Gastrocnemius medialis (tissue), 4 donors: ENCODE measurements around the gene PARM1.

Source experiments
- CTCF ChIP-seq, 5 experiments: fragments of 450-650 bp in 3 of 5; fragments of 200-600 bp in 2 of 5; sonication (generic) in 2 of 5; IDR thresholded peaks in 4 of 5; conservative IDR thresholded peaks in 1 of 5; 1 replicate in 4 of 5; 2 replicates in 1 of 5; pipeline ENCODE4 v1.5.1; 2016 to 2019; ENCODE audit warnings: antibody characterized with exemption in 5 of 5, mild to moderate bottlenecking in 3 of 5, moderate library complexity in 3 of 5
- POLR2A ChIP-seq, 2 donors: fragments of 450-650 bp; IDR thresholded peaks; one replicate each; pipeline ENCODE4 v1.6.1; 2017; ENCODE audit warnings: antibody characterized with exemption in 2 of 2, mild to moderate bottlenecking in 2 of 2, moderate library complexity in 2 of 2

DNA sequence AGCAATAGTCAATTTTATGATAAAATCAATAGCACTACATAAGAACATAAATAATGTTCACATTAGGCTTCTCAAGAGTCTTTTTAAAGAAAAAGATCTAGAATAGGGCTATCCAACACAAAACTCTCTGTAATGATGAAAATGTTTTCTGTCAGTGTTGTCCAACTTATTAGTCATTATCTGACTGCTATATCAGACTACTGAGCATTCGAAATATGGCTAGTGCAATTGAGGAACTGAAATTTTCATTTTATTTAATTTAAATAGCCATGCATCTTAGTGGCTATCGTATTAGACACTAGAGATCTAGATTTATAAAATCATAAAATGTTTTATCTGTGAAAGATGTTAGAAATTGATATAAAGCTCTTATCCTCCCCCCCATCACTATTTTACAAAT, 26.0 kb downstream of the PARM1 start:
- no peak for TF ChIP-seq CTCF (IDR thresholded peaks at IDR 0.05 in 4 of 5, conservative IDR thresholded peaks at IDR 0.05 in 1 of 5)
- no peak for TF ChIP-seq POLR2A (IDR thresholded peaks at IDR 0.05)
